Measurements from ENCODE around the gene FBXL16. TPM values are rescaled to one million over a fixed set of nuclear protein-coding genes. Genes with fewer than 3 reads are reported as not detected.

Gene FBXL16
- total and polyA plus RNA-seq, 2 donors (not counting 1 experiment from before 2014, with no cell fraction given), result 0.07 TPM; not detected in 1

DNA sequence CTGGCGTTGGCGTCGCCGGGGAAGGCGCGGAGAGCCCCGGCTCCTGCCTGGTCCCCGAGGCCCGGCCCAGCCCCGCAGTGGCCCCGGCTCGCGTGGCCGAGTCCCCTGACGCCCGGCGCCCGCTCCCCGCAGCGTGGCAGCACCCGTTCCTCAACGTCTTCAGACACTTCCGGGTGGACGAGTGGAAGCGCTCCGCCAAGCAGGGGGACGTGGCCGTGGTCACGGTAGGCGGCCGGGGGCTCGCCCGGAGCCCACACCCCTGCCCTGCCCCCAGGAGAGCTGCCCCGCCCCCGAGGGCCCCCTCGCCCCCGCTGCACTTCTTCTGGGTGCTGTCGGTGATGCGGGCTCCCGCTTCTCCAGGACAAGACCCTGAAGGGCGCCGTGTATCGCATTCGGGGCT, 56.0 kb downstream of the FBXL16 start:
- H3K9me3 ChIP-seq (ENCODE audit: control insufficient read depth, insufficient read depth, low read depth, low read length), result no peaks in the 10 kb centered on the region
- H2AFZ ChIP-seq (ENCODE audit: low read length), result no peak overlapping the region
- H3K27me3 ChIP-seq (ENCODE audit: control insufficient read depth, insufficient read depth, low read length), result no peaks in the 10 kb centered on the region
- H3K9ac ChIP-seq (ENCODE audit: insufficient read depth, low read length), result peak overlapping the region; percentile 83
- H3K27ac ChIP-seq (ENCODE audit: insufficient read depth, low read length), result peak overlapping the region; percentile 88
- H4K20me1 ChIP-seq (ENCODE audit: control insufficient read depth, extremely low read depth, insufficient read depth, low read length), result no peaks in the 10 kb centered on the region
- TF ChIP-seq EZH2 (IDR thresholded peaks at IDR 0.05; ENCODE audit: low read length, missing control alignments), result no peak
- TF ChIP-seq, protein P1, sequence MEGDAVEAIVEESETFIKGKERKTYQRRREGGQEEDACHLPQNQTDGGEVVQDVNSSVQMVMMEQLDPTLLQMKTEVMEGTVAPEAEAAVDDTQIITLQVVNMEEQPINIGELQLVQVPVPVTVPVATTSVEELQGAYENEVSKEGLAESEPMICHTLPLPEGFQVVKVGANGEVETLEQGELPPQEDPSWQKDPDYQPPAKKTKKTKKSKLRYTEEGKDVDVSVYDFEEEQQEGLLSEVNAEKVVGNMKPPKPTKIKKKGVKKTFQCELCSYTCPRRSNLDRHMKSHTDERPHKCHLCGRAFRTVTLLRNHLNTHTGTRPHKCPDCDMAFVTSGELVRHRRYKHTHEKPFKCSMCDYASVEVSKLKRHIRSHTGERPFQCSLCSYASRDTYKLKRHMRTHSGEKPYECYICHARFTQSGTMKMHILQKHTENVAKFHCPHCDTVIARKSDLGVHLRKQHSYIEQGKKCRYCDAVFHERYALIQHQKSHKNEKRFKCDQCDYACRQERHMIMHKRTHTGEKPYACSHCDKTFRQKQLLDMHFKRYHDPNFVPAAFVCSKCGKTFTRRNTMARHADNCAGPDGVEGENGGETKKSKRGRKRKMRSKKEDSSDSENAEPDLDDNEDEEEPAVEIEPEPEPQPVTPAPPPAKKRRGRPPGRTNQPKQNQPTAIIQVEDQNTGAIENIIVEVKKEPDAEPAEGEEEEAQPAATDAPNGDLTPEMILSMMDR (conservative IDR thresholded peaks at IDR 0.05 in 1 of 2, IDR thresholded peaks at IDR 0.05 in 1 of 2; ENCODE audit: low read depth in 1 of 2, low read length in 2 of 2), result no peak
- peaks cover 6% of the 10 kb centered on the region for H3K79me2 ChIP-seq (ENCODE audit: control insufficient read depth, insufficient read depth, low read length)
- peak overlapping the region; percentile 79 for H3K4me2 ChIP-seq (ENCODE audit: extremely low read depth, insufficient read depth, low read length)
- H3K4me1 ChIP-seq (ENCODE audit: control insufficient read depth, extremely low read depth, insufficient read depth, low read length), result peaks cover 7% of the 10 kb centered on the region
- DNase-seq (ENCODE audit: low read depth in 2 of 2), result no peak
- H3K36me3 ChIP-seq (ENCODE audit: control insufficient read depth, insufficient read depth, low read length), result peaks cover 6% of the 10 kb centered on the region
- peak overlapping the region in 3 of 4 experiments; percentile 58 to 74 (median 70) for H3K4me3 ChIP-seq (replicated peaks in 1 of 4; ENCODE audit: control extremely low read depth in 1 of 4, insufficient read depth in 1 of 4, low read depth in 3 of 4, low read length in 4 of 4)

DNA sequence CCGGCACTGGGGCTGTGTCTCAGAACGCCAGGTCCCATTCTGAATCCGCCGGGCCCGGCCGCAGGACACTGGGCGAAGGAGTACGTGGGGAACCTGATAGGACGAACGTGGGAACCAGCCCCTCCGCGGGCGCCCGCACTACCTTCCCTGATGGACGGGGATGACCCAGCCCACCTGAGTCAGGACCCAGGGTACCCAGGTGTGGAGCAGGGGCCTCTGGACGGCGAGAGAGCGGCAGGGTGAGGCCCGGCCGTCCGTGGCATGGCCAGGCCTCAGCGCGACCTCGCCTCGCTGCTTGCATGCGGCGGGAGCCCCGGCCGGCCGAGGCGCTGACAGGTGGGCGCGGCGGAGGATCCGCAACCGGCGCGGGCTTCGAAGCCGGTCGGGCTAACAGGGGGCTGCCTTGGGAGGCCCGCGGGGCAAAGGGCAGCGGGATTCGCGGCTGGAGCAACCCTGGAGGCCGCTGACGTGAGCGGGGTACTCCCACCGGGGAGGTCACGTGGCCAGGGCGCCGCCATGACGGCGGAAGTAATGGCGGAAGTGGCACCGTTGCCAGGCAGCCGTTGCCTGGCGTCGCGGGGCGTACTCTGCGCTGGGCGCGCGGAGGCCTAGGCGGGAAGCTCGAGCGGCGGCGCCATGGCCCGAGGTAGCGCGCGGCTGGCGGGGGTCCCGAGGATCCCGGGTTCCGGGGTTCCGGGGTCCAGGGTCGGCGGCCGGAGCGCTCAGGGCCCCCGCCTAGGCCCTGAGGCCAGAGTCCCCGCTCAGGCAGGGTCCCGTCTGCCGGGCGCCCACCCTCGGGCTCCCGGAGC, 56.6 kb downstream of the FBXL16 start, which contains the start of gene WDR90:
Gene WDR90 (plus strand): TSS at position 585 of the 809 bp plus-strand sequence. CDS start 52 bp downstream, at position 637.
- TF ChIP-seq, protein P1 (conservative IDR thresholded peaks at IDR 0.05 in 1 of 2, IDR thresholded peaks at IDR 0.05 in 1 of 2; ENCODE audit: low read depth in 1 of 2, low read length in 2 of 2), result no peak
- no peak for TF ChIP-seq EZH2 (IDR thresholded peaks at IDR 0.05; ENCODE audit: low read length, missing control alignments)
- H4K20me1 ChIP-seq (ENCODE audit: control insufficient read depth, extremely low read depth, insufficient read depth, low read length), result no peaks in the 10 kb centered on the region

DNA sequence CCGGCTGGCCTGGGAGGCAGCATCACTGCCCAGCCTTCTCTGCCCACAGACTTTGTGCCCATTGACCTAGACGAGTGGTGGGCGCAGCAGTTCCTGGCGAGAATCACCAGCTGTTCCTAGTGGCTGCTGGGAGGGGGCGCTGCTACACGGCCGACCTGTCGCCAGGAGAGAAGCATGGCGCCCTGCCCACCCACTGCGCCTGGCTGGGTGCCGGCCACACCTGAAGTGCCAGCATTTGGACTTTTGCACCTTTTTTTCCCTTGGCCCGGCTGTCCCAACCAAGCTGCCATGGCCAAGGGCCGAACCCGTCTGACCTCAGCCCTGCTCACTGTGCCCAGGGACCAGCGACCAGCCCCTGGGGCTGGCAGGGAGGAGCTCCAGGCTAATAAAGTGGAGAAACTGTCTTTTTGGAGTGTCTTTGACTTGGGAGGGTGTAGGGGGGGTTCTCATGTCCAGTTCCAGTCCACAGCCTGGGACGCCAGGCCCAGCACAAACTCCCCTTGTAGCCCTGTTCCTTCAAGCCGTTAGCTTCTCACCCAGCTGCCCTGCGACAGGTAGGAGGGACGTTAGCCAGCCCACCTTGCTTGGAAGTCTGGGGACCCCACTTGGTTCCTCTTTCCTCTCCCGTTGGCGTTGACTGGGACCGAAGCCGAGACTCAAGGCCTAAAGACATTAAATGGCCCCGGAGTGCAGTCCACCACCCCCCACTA, 57.4 kb downstream of the FBXL16 start:
- Histone ChIP-seq H3K9ac (ENCODE audit: insufficient read depth, low read length) (peak overlapping the region; percentile 83), H3K4me2 (ENCODE audit: extremely low read depth, insufficient read depth, low read length) (peak overlapping the region; percentile 98), H3K4me3 (replicated peaks in 1 of 4; ENCODE audit: control extremely low read depth in 1 of 4, insufficient read depth in 1 of 4, low read depth in 3 of 4, low read length in 4 of 4) (peak overlapping the region; percentile 58 to 74 (median 68)), H3K9me3 (ENCODE audit: control insufficient read depth, insufficient read depth, low read depth, low read length) (no peaks in the 10 kb centered on the region), H3K4me1 (ENCODE audit: control insufficient read depth, extremely low read depth, insufficient read depth, low read length) (peaks cover 8% of the 10 kb centered on the region), H3K27ac (ENCODE audit: insufficient read depth, low read length) (peak overlapping the region; percentile 88), H3K27me3 (ENCODE audit: control insufficient read depth, insufficient read depth, low read length) (no peaks in the 10 kb centered on the region), H3K79me2 (ENCODE audit: control insufficient read depth, insufficient read depth, low read length) (peaks cover 6% of the 10 kb centered on the region), H3K36me3 (ENCODE audit: control insufficient read depth, insufficient read depth, low read length) (peaks cover 2% of the 10 kb centered on the region), H2AFZ (ENCODE audit: low read length) (no peak overlapping the region), H4K20me1 (ENCODE audit: control insufficient read depth, extremely low read depth, insufficient read depth, low read length) (no peaks in the 10 kb centered on the region)
- TF ChIP-seq, protein P1 (conservative IDR thresholded peaks at IDR 0.05 in 1 of 2, IDR thresholded peaks at IDR 0.05 in 1 of 2; ENCODE audit: low read depth in 1 of 2, low read length in 2 of 2), result peak; percentile 18 to 26
- no peak for TF ChIP-seq EZH2 (IDR thresholded peaks at IDR 0.05; ENCODE audit: low read length, missing control alignments)
- no peak for DNase-seq (ENCODE audit: low read depth in 2 of 2)

More for the DNA sequence above, 56.6 kb downstream of the FBXL16 start, which contains the start of gene WDR90:
- DNase-seq (ENCODE audit: low read depth in 2 of 2), result peak; percentile 89
- H3K4me1 ChIP-seq (ENCODE audit: control insufficient read depth, extremely low read depth, insufficient read depth, low read length), result peaks cover 7% of the 10 kb centered on the region
- no peaks in the 10 kb centered on the region for H3K27me3 ChIP-seq (ENCODE audit: control insufficient read depth, insufficient read depth, low read length)
- peak within 1 kb of the TSS; percentile 58 to 74 (median 68) for H3K4me3 ChIP-seq (replicated peaks in 1 of 4; ENCODE audit: control extremely low read depth in 1 of 4, insufficient read depth in 1 of 4, low read depth in 3 of 4, low read length in 4 of 4)
- H3K36me3 ChIP-seq (ENCODE audit: control insufficient read depth, insufficient read depth, low read length), result peaks cover 6% of the 10 kb centered on the region
- H3K27ac ChIP-seq (ENCODE audit: insufficient read depth, low read length), result peak within 1 kb of the TSS; percentile 88
- peak within 1 kb of the TSS; percentile 83 for H3K9ac ChIP-seq (ENCODE audit: insufficient read depth, low read length)
- no peaks in the 10 kb centered on the region for H3K9me3 ChIP-seq (ENCODE audit: control insufficient read depth, insufficient read depth, low read depth, low read length)
- peak within 1 kb of the TSS; percentile 98 for H3K4me2 ChIP-seq (ENCODE audit: extremely low read depth, insufficient read depth, low read length)
- H2AFZ ChIP-seq (ENCODE audit: low read length), result peak within 1 kb of the TSS; percentile 14
- peaks cover 6% of the 10 kb centered on the region for H3K79me2 ChIP-seq (ENCODE audit: control insufficient read depth, insufficient read depth, low read length)
